Measurements from ENCODE around the gene GBF1. TPM values are rescaled to one million over a fixed set of nuclear protein-coding genes. Genes with fewer than 3 reads are reported as not detected.

The GBF1 gene
- total RNA-seq, 1 donor from 2014 or later, result 36.3 TPM

DNA sequence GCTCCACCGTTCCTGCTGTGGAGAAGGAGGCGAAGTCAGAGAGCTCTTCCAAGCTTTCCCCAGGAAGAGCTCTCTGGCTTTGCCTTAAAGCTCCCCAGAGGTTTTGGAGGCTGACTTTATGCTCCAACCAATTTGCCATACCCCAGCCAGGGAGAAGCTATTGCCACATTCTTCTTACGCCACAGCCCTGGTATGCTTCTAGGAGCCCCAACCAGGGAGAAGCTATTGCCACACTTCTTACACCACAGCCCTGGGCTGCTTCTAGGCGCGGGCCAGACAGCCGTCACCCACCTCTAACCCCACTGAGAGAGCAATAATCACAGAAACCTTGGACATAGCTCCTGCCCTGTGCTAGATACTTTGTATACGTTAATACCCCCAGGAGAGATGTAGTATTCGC lies 18.3 kb upstream of the GBF1 start:
- TF ChIP-seq, protein P1, sequence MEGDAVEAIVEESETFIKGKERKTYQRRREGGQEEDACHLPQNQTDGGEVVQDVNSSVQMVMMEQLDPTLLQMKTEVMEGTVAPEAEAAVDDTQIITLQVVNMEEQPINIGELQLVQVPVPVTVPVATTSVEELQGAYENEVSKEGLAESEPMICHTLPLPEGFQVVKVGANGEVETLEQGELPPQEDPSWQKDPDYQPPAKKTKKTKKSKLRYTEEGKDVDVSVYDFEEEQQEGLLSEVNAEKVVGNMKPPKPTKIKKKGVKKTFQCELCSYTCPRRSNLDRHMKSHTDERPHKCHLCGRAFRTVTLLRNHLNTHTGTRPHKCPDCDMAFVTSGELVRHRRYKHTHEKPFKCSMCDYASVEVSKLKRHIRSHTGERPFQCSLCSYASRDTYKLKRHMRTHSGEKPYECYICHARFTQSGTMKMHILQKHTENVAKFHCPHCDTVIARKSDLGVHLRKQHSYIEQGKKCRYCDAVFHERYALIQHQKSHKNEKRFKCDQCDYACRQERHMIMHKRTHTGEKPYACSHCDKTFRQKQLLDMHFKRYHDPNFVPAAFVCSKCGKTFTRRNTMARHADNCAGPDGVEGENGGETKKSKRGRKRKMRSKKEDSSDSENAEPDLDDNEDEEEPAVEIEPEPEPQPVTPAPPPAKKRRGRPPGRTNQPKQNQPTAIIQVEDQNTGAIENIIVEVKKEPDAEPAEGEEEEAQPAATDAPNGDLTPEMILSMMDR (conservative IDR thresholded peaks at IDR 0.05; ENCODE audit: low read depth, low read length), result no peak
- no peak overlapping the region for H3K4me3 ChIP-seq (ENCODE audit: low read depth, low read length)
- DNase-seq (ENCODE audit: low read depth), result no peak

DNA sequence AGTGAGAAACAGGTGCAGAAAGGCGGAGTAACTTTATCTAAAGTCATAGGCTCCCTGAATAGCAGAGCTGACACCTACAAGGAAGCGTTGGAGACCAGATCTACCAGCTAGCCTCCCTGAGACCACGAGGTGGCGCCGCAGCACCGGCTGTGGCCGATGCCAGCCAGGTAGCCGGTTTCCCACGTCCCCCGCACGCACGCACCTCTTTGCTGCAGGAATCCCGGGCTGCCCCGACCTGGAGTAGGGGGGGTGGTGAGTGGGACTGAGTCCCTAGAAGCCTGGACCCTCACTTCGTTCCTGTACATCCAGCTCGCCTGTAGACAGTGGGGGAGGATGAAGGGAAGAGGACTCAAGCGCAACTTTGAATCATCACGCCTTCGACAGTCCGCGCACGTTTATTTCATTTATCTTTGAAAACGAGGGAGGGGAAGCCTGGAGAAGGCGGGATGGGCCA lies 15.5 kb upstream of the GBF1 start:
- TF ChIP-seq, protein P1 (conservative IDR thresholded peaks at IDR 0.05; ENCODE audit: low read depth, low read length), result peak; percentile 99
- no peak for DNase-seq (ENCODE audit: low read depth)
- H3K4me3 ChIP-seq (ENCODE audit: low read depth, low read length), result peak overlapping the region; percentile 60

DNA sequence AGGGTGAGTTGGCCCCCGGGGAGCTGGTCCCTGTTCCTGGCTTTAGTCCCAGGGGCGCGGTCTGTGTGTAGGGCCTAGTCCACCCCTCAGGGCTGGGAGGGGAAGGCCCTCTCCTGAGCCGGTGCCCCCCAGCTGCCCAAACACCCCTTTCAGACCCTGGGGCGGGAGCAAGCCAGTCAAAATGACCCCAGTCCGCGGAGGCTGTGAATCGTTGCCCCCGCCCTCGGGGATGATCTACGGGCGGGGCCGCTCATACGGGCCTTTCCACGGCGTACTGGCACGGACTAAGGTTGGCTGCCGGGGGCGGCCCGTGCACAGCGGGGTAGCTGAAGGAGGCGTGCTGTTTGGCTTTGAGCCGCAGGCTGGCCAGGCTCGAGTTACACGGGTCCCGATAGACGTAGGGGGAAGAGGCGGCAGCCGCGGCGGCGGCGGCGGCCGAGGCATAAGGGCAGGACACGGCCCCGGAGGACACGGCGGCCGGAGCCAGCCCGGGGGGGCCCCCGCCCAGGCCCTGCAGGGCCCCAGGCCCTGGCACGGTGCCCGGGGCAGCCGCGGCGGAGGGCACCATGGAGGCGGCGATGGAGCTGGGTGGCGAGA lies 15.0 kb upstream of the GBF1 start:
- no peak for DNase-seq (ENCODE audit: low read depth)
- H3K4me3 ChIP-seq (ENCODE audit: low read depth, low read length), result peak overlapping the region; percentile 60
- TF ChIP-seq, protein P1 (conservative IDR thresholded peaks at IDR 0.05; ENCODE audit: low read depth, low read length), result no peak

DNA sequence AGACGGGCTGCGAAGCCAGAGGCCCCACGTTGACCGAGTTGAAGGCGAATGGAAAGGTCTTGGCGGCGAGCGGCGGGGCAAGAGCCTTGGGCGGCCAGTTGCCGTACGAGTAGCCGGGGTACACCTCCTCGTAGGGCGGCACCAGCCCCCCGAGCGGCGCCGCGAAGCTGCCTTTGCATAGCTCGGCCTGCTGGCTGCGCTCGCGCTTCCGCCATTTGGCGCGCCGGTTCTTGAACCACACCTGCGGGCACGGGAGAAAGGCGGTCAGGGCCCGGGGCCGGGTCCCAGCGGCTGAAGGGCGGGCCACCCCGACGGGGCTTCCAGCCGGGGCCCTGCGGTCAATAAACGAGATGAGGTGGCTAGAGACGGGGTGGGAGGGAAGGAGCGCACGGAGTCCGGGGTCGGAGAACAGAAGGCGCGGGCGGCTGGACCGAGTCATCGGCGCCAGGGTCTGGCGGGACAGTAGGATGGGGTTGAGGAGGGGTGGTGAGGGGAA lies 14.4 kb upstream of the GBF1 start:
- TF ChIP-seq, protein P1 (conservative IDR thresholded peaks at IDR 0.05; ENCODE audit: low read depth, low read length), result peak; percentile 47
- H3K4me3 ChIP-seq (ENCODE audit: low read depth, low read length), result peak overlapping the region; percentile 60
- DNase-seq (ENCODE audit: low read depth), result no peak

DNA sequence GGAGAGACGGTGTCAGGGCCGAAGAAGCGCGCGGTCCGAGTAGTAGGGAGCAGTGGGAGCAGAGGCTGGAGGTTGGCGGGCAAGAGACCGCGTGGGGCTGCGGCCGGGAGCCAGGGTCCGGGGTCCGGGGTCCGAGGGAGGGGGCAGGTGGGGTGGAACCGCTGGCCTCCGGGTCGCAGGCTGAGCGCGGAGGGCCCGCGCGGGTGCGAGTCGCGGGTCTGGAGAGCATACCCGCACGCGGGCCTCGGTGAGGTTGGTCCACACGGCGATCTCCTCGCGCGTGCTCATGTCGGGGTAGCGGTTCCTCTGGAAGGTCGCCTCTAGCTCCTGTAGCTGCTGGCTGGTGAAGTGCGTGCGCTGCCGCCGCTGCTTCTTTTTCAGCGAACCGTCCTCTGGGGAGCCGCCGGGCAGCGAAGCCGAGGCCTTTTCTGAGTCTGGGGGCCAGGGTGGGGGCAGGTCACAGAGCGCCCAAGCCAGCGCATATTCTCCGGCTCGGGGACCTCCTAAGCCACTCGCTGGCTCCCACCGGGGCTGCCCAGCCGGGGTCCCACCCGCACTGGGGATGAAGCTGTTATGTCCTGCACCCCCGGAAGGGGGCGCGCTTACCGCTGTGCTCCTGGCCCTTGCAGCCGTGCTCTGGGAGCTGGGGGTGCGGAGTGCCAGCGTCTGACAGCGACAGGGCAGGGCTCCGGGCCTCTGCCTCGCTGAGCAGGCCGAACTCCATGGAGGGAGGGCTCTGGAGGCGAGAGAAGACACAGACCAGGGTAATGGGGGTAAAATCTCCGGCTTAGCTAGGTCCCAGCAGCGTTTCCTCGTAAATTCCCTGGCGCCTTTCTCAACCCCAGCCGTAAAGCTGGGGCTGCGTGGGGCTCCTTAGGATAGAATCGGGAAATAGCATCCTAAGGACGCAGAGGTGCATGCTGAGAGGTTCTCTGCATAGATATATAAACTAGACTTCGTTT lies 13.7 kb upstream of the GBF1 start:
- no peak for DNase-seq (ENCODE audit: low read depth)
- H3K4me3 ChIP-seq (ENCODE audit: low read depth, low read length), result peak overlapping the region; percentile 60
- TF ChIP-seq, protein P1 (conservative IDR thresholded peaks at IDR 0.05; ENCODE audit: low read depth, low read length), result peak; percentile 84

DNA sequence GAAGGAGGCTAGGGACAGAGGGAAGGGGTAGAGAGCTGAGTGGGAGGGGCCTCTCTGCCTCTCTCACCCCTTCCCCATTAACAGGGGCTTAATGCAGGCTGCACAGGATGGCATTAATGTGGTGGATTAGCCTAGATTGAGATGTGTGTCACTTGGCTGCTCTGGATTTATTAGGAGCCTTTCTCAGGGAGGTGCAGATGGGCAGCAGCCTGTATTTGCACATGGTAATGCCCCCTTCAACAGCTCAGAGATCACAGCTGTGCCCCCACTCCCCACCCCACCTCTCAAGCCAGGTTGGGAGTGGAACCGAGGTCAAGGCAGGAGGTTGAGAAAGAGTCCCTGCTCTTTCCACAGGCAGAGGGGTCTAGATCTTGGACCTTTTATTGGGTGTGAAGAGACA lies 11.3 kb upstream of the GBF1 start:
- TF ChIP-seq, protein P1 (conservative IDR thresholded peaks at IDR 0.05; ENCODE audit: low read depth, low read length), result no peak

More for the DNA sequence above, 11.3 kb upstream of the GBF1 start:
- no peak for DNase-seq (ENCODE audit: low read depth)
- H3K4me3 ChIP-seq (ENCODE audit: low read depth, low read length), result no peak overlapping the region

Measured in epithelial cell of proximal tubule (primary cell).